ENCODE results near the gene MDGA2.

DNA sequence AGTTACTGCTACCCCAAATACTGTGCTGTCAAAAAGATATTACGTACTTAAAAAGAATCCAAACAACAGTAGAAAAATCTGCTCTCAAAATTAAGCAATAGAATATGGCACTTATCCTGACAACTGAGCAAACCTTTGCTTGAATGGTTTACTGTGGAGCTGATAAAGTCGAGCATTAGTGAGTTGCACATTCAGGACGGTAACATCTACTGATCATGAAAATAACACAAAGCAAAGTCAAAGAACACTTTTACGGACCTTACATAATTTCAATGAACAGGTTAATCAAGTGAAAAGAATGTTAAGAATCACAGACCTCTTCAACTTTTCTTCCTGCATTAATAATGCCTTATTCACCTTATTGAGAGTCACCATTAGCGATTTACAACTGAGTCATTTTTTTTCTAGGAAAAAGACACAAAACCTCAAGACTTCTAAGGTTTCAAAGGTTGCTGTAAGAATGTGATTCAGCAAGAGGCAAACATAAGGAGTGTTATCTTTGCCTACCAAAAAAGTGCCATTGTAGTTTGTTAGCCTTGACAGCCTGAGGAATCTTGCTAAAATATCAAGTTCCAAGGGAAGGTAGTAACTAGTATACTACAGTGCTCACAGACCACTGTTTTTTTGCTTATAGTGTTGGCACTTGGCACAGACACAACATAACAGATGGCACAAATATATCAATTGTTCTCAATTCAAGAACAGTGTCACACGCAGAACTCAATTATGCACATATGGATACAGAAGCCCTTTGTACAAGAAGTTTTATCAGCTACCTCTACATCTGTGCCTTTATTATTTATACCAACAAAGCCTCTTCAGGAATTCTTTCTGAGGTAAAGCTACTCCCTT, 689.6 kb downstream of the MDGA2 start:
- TF ChIP-seq POLR2AphosphoS5 (IDR thresholded peaks at IDR 0.05; ENCODE audit: control insufficient read depth, insufficient read depth, low read depth, low read length) (no peak), ZFP36 (IDR thresholded peaks at IDR 0.05; ENCODE audit: low read depth, low read length, partially characterized antibody) (no peak), JUND (IDR thresholded peaks at IDR 0.05; ENCODE audit: borderline replicate concordance, low read depth, low read length) (no peak), JUND (tag; IDR thresholded peaks at IDR 0.05; ENCODE audit: borderline replicate concordance, low read depth, low read length) (no peak), C11orf30 (IDR thresholded peaks at IDR 0.05; ENCODE audit: low read depth) (no peak), TBP (optimal IDR thresholded peaks at IDR 0.05; ENCODE audit: low read depth, low read length) (no peak), POLR2A (conservative IDR thresholded peaks at IDR 0.05) (no peak), CBX8 (IDR thresholded peaks at IDR 0.05; ENCODE audit: borderline replicate concordance, extremely low read depth, low read depth, low read length, poor library complexity, severe bottlenecking) (no peak), FIP1L1 (IDR thresholded peaks at IDR 0.05; ENCODE audit: low read depth, low read length, poor library complexity, severe bottlenecking) (no peak)
- TF ChIP-seq, protein P1, sequence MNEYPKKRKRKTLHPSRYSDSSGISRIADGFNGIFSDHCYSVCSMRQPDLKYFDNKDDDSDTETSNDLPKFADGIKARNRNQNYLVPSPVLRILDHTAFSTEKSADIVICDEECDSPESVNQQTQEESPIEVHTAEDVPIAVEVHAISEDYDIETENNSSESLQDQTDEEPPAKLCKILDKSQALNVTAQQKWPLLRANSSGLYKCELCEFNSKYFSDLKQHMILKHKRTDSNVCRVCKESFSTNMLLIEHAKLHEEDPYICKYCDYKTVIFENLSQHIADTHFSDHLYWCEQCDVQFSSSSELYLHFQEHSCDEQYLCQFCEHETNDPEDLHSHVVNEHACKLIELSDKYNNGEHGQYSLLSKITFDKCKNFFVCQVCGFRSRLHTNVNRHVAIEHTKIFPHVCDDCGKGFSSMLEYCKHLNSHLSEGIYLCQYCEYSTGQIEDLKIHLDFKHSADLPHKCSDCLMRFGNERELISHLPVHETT (CRISPR knock-in tag; conservative IDR thresholded peaks at IDR 0.05 in 1 of 2, IDR thresholded peaks at IDR 0.05 in 1 of 2): no peak
- TF ChIP-seq, protein P2, sequence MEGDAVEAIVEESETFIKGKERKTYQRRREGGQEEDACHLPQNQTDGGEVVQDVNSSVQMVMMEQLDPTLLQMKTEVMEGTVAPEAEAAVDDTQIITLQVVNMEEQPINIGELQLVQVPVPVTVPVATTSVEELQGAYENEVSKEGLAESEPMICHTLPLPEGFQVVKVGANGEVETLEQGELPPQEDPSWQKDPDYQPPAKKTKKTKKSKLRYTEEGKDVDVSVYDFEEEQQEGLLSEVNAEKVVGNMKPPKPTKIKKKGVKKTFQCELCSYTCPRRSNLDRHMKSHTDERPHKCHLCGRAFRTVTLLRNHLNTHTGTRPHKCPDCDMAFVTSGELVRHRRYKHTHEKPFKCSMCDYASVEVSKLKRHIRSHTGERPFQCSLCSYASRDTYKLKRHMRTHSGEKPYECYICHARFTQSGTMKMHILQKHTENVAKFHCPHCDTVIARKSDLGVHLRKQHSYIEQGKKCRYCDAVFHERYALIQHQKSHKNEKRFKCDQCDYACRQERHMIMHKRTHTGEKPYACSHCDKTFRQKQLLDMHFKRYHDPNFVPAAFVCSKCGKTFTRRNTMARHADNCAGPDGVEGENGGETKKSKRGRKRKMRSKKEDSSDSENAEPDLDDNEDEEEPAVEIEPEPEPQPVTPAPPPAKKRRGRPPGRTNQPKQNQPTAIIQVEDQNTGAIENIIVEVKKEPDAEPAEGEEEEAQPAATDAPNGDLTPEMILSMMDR (IDR thresholded peaks at IDR 0.05 in 2 of 3, conservative IDR thresholded peaks at IDR 0.05 in 1 of 3; ENCODE audit: insufficient read depth in 2 of 3, low read depth in 1 of 3, low read length in 3 of 3): no peak

Measured in K562 (cell line).